GM18508 (cell line): ENCODE results near the gene RIMKLA.

ENCODE experiments used
- ATAC-seq: cut with Tn5 transposase; IDR thresholded peaks from one replicate; pipeline ENCODE4 v1.9.1; 2021; ENCODE audit warnings: moderate number of reproducible peaks; ENCODE audit not compliant: insufficient read depth, unreplicated experiment

RIMKLA gene, protein sequence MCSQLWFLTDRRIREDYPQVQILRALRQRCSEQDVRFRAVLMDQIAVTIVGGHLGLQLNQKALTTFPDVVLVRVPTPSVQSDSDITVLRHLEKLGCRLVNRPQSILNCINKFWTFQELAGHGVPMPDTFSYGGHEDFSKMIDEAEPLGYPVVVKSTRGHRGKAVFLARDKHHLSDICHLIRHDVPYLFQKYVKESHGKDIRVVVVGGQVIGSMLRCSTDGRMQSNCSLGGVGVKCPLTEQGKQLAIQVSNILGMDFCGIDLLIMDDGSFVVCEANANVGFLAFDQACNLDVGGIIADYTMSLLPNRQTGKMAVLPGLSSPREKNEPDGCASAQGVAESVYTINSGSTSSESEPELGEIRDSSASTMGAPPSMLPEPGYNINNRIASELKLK

DNA sequence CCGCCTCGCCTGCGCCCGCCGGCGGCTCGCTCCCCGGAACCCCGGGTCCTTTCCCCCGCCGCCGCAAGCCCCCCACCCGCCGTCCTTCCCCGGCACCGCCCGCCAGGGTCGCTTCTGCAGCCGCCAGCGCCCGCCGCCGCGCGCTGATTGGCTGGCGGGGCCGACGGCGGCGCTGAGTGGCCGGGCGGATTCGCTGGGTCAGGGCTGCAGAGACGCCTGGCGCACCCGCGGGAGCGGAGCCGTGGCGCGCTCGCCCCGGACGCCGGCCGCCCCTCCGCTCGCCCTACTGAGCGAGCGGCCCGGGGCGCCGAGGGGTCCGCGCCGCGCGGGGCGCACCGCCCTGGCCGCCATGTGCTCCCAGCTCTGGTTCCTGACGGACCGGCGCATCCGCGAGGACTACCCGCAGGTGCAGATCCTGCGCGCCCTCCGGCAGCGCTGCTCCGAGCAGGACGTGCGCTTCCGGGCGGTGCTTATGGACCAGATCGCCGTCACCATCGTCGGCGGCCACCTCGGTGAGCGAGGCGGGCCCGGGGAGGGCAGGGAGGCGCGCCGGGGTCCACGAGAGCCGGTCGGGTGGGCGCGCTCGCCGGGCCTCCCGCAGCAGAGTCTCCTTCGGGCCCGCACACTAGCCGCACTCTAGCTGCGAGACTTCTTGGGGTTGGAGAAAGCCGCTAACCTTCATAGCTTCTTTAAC is at the start of gene RIMKLA:
Gene RIMKLA, plus strand, starts transcription at position 207 of the 694 bp plus-strand sequence. Its CDS starts 143 bp downstream, at position 350.
- no peak for ATAC-seq

DNA sequence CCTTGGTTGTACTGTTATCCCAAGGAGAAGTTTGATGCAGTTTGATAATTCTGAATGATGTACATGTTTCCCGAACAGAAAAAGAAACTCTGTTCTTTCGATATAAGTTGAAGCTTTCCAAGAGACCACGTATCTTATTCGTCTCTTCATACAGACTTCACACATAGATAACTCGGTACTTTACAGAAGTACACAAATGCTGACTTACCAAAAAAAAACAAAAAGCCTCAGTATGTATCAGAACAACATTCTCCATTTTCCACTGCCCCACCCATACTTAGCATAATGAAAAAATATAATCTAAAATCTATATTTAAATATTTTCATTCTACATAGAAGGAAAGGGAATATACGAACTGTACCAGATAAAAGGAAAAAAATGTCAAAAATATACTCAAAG is 47.7 kb upstream of the RIMKLA start:
- no peak for ATAC-seq

DNA sequence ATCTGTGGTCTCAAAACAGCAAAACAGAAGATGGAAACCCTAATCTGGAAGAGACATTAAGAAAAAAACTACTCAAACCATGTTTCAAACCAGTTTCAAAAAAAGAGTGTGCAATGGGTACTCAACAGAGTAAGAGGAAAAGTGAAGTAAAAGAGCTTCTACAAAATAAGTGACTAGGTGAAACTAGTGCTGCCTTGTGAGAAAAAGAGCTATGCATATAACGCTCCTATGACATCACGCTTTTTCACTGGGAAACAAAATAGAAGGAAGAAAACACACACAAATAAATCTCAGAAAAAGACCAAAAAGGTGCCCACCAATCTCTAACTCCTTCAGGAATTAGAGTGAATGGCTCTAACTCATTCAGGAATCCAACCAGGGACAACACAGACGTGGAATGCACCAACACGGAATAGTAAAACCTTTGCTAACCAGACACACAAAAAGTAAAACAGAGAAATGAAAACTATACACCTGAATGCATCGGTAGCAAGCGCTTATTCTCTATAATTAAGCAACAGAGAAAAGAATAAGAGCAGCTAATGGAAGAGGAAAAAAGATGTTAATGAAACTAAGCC is 46.8 kb upstream of the RIMKLA start:
- ATAC-seq, result no peak

DNA sequence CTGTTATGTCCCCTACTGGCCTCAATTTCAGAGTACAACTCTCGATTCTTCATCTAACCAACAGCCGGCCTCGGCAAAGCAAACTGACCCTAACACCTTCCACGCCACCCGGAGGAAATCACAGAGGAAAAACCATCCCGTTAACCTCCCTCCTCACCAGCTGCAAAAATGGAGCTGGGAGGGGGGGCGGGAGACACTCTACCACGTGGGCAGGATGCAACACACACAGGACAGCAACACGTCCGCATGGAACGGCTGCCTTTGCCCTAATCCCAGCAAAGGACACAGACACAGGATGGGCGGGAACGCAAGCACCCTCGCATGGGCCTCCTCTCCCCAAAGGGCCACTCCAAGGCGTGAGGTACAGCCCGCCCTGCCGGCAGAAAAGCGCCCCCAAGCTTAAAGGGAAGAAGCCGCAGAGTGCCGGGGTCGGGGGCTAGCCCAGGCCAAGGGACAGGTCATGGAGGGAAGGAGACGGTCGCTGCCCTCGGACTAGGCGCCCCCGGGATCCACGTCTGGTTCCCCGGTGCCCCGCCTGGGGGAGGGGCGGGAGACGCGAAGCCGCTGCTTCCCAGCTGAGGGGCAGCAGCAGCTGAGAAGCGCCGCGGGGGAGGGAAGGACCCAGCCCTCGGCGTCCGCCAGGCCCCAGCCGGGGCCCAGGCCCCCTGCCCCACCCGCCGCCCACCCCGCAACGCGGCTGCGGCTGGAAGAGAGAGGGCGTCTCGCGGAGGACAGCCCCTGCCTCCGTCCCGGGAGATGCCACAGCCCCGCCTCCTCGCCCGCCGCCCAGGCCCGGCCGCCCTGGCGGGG is 46.1 kb upstream of the RIMKLA start:
- no peak for ATAC-seq

DNA sequence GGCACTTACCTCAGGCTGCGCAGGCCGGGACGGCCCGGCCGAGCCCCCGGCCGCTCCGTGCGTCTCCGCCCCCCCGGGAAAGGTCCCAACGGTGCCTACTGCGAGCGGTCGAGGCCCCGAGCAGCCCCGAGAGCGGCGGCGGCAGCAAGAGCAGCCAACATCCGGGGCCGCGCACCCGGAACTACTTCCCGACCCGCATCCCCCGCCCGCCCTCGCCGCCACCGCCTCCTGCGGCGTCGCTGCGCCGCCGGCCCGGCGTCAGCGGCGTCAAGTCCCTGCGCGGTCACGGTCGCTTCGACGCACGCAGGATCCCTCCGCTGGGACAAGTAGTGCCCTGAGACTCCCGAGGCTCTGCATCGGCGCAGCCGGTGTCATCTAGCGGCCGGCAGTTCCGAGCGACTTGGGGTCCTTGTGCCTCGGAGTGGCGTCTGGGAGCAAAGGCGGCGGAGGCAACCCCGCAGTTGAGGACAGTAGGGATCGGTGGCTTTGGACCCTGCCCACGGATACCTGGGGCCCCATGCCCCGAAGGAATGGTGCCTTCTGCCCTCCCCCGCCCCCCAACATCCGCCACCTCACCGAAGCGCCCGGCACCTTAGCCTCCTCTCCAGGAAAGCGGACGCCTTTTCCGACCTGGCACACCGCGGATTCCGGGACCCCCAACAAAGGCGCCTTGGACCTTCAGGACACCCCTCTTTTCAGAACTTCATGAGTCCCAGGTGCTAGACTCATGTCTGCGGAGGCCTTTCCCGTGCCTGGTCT is 45.4 kb upstream of the RIMKLA start, which contains the start of gene FOXJ3:
Gene FOXJ3, minus strand, starts transcription at position 186 of the 759 bp plus-strand sequence. CDS start 24,142 bp downstream, outside the sequence.
- no peak for ATAC-seq

DNA sequence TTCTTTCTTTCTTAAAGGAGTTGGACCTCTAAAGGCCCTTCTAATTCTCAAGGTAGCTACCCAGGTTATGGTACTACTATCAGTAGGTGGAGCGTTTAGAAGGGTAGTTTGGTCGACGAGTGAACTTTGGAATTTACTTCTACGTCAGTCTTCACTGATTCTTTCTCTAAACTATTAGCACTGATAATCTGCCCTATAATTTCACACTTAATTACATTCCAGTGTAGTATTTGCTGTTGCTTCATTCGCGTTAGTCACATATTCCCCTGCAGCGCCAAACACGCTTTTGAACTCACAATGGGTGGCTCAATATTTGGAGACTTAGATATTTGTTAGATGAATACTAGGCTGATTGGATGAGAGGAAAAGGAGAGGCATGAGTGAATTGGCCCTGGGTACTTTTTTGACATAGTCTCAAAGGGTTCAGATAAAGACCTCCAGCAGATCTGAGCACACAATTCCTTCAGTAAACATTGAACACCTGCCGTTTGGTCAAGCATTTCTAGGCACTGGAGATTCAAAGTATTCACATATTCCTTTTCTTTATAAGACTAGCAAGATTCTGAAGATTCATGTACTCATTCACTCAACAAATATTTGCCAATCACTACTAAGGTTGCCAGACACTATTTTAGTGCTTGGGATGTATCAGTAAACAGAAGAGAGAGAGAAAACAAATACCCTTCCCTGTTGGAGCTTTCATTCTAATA is 44.6 kb upstream of the RIMKLA start:
- no peak for ATAC-seq

DNA sequence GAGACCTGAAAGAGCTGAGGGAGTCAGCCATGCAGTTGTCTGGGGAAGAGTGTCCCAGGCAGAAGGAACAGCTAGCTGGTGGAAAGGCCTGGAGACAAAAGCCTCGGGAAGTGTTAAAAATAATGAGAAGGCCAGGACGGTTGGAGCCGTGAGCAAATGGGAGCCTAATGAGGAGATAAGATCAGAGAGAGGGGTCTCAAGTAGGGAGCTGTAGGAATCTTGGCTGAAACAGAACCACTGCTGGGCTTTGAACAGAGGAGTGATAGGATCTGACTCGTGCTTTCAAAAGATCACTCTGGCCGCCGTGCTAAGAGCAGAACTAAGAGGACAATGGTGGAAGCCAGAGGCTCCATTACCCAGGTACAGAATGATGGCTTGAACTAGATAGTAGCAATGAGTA is 43.6 kb upstream of the RIMKLA start:
- ATAC-seq, result no peak

DNA sequence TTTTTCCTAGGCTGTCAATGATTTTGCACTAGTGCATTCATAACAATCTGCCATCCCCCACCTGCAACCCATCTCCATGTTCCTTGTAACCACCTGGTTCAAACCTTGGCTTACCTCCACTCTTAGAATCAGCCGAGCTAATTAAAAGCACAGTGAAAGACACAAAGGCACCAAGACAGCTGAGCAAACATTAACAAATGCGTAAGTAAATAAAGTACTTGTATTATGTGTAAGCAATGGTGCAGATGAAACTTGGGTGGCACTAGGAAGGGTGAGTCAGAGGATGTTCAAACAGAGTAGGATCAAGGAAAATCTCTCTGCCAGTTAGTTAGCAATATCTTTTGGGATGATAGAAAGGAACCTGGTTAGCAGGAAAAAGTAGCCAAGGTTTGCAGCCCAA is 40.5 kb upstream of the RIMKLA start:
- no peak for ATAC-seq

DNA sequence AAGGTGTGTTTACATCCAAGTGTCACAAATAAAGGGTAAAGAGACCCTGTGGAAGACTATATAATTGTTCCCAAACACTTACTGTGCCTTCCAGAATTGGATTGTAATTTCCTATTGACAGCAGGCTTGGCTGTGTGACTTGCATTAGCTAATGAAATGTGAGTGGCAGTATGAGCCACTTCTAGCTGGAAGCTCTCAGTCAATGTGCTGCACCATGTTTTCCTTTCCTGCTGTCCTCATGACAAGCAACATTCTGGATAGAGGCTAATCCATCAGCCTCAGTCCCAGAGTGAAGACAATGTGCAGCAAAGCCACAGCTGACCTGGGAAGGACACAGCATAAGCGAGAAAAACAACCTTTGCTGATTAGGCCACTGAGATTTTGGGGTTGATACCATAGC is 39.7 kb upstream of the RIMKLA start:
- ATAC-seq, result no peak

DNA sequence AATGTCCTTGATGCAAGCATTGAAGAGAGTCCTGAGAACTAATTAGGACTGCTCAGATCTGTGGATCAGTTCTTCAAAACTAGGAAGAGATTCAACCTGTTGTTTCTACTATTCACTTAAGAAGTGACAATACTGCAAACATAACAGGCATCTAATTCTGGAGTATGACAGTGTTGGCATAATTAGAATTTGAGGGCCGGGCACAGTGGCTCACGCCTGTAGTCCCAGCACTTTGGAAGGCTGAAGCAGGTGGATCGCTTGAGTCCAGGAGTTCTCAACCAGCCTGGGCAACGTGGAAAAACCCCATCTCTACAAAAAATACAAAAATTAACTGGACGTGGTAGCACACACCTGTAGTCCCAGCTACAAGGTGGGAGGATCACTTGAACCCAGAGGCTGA is 37.5 kb upstream of the RIMKLA start:
- no peak for ATAC-seq

DNA sequence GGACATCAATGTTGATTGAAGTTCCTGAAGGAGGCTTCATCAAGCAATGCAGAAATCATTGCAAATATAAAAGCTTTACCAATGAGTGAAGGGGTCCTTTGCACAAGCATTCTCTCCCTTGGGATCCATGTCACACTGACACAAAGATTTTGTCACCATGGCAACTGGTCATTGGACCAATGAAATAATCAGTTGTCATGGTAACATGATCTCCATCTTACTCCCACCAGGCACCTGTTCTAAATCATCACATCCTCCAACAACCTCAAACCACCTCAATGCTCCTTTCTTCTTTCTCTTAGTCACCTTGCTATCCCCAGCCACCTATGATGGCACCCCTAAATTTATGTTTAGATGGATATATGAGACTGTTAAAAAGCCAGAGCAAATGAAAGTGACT is 32.1 kb upstream of the RIMKLA start:
- no peak for ATAC-seq

DNA sequence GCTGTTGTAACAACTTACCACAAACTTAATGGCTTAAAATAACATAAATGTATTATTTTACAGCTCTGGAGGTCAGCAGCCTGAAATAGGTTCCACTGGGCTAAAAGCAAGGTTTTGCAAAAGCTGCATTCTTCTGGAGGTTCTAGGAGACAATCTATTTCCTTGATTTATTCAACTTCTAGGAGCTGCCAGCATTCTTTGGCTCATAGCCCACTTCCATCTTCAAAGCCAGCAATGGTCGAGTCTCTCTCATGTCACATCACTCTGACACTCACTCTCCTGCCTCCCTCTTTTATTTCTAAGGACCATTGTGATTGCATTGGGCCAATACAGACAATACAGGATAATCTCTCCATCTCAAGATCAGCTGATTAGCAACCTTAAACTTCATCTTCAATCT is 30.5 kb upstream of the RIMKLA start:
- ATAC-seq, result no peak

DNA sequence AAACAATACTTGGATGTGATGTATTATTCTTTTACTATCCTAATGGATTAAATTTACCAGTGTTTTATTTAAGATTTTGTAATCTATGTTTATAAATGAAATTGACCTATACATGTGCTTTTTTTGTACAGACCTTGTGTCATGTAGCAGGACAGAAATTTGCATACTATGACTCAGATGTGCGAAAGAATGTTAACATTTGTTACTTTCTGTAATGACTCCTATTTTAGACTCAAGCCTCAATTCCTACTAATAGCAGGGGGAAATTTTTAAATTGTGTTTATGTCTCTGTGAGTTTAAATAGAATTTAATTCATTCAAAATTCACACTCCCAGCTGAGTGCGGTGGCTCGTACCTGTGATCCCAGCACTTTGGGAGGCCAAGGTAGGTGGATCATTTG is 21.8 kb upstream of the RIMKLA start:
- no peak for ATAC-seq

DNA sequence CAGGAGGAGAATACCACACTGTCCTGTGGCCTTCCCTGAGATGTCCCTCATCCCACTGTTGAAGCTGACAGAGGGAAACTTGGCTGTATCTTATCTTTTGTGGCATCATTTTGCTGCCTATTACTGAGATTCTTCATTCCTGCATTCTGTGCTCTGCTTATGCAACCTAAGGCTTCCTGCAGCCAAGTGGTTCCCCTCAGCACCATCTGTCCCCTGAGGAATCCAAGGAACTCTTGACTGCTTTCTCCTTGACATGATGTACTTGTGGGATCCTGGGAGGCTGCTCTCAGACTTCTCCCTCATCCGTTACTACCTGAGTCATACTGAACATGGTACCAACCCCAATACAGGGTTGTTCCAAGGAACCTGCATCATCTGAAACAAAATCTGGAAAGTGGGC is 21.1 kb upstream of the RIMKLA start:
- ATAC-seq, result no peak

DNA sequence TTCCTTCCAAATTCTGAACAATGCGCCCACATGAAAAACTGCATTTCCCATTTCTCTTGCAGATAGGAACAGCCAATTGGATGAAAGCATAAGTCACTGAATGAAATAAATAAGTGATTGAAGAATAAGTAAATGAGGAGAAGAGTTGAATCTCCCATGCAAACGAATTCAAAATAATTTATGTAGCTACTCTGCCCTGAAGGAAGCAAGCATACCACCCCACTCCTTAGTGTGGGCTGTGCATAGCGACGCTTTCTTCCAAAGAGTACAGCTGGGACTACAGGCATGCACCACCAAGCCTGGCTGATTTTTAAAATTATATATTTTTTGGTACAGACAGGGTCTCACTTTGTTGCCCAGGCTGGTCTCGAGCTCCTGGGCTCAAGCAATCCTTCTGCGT is 16.5 kb upstream of the RIMKLA start:
- no peak for ATAC-seq

DNA sequence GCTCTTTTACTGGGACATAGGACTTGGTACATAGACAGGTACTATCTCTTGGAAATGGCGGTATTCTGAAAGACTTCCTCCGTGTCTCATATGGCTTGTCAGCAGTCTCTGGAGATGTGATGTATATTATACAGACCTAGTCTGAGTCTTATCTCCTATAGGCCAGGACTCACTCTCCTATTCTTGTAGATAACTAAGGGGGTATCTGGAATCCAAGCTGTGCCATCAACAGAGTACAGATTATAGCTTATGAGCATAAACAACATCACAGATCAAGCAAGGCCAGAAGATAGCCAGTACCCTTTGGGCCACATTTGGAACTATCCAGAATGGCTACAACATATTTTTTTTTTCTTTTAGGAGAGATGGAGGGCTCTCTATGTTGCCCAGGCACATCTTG is 16.1 kb upstream of the RIMKLA start:
- no peak for ATAC-seq

DNA sequence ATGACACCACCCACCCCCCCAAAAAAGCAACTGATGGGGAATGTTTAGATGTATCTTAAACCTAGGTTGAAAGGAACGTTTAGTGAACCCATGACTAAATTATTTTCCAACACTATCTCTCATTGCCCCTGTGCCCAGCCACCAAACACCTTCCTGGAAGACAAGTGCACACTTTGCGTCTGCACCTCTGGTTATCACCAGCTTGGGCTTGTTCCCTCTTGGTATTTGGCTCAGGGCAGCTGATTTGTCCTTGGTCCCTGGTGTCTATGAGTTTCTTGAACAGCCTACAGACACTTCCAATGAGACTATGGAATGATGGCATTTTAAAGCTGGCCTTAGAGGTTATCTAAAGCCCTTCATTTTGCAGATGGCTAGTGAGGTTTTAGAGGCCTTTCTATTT is 15.5 kb upstream of the RIMKLA start:
- no peak for ATAC-seq

DNA sequence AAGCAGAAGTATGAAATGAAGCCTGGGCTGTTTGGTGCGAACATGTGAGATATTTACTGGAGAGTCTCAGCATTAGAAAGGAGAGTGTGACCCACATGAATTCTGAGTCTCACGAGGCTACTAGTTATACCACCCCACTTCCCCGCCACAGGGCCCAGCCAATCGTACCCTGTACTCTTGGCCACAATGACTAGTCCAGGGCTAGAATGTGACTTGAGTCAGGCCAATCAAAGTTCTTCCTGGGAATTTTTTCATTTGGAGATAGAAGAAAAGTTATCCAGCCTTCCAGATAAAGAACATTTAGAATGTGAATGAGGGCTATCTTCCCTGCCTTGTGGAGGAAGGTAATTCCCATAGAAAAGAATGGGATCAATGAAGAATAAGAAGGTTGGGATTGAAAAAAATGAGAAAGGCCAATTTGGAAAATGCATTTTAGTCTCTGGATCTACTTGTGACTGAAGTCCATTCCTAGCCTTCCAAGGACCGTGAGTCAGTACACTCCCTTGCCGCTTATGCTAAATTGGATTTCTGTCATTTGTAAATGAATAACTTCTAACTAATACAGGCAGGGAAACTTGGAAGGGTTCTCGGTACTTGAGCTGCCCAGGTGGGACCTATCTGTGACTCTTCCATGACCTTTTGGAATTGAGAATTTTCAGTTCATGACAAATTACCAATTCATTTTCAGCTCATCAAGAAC is 12.3 kb upstream of the RIMKLA start:
- ATAC-seq, result no peak

DNA sequence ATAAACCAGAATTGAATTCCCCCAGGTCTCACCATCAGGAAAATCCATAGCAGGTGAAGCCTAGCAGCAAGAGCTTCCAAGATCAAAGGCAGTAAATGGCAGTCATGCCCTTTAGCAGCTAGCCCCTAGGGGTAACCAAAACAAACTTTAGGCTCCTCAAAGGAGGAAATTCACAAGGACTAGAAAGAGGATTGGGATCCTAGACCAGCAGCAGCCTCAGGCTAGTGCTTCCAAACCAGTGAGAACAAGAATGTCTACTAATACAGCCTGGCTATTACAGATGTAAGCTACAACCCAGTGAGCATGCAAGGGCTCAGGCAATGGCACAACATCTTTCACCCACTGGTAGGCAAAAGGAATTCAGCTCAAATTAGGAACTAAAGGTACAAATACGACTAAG is 11.1 kb upstream of the RIMKLA start:
- no peak for ATAC-seq
